Measurements from ENCODE around the gene ALKBH4.

DNA sequence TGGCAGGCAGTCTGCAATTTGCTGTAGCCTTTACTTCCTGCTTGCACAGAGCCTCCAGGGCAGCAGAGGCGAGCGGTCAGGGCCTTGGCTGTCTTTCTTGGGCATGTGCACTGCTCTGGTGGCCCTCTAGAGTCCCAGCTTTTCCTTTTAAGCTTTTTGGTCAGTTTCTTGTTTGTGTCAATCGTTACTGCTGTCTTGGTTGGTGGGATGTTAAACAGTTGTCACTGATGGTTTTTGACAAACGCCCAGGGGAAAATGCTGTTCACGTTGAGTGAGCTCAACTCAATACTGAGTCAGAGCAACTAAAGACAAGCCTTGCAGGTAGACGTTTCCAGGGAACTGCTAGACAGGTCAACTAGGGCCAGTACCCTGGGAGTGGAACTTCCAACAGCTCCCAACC lies 54.5 kb downstream of the ALKBH4 start:
- TF ChIP-seq, protein P1, sequence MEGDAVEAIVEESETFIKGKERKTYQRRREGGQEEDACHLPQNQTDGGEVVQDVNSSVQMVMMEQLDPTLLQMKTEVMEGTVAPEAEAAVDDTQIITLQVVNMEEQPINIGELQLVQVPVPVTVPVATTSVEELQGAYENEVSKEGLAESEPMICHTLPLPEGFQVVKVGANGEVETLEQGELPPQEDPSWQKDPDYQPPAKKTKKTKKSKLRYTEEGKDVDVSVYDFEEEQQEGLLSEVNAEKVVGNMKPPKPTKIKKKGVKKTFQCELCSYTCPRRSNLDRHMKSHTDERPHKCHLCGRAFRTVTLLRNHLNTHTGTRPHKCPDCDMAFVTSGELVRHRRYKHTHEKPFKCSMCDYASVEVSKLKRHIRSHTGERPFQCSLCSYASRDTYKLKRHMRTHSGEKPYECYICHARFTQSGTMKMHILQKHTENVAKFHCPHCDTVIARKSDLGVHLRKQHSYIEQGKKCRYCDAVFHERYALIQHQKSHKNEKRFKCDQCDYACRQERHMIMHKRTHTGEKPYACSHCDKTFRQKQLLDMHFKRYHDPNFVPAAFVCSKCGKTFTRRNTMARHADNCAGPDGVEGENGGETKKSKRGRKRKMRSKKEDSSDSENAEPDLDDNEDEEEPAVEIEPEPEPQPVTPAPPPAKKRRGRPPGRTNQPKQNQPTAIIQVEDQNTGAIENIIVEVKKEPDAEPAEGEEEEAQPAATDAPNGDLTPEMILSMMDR (IDR thresholded peaks at IDR 0.05) = no peak
- no peak for TF ChIP-seq POLR2A (IDR thresholded peaks at IDR 0.05)

Measured in uterus (tissue), 2 donors.